Lower leg skin (tissue), 3 donors: ENCODE measurements around the gene FHOD3.

ENCODE experiments used
- POLR2A ChIP-seq, 2 donors: fragments of 450-650 bp; IDR thresholded peaks; one replicate each; pipeline ENCODE4 v1.6.1; 2016 to 2017; ENCODE audit warnings: antibody characterized with exemption in 2 of 2, mild to moderate bottlenecking in 1 of 2, moderate library complexity in 1 of 2
- TF ChIP-seq, protein P1 (sequence below), 3 donors: fragments of 450-650 bp; IDR thresholded peaks; one replicate each; pipeline ENCODE4 v1.5.1; 2016; ENCODE audit warnings: antibody characterized with exemption in 3 of 3, mild to moderate bottlenecking in 3 of 3, moderate library complexity in 2 of 3

DNA sequence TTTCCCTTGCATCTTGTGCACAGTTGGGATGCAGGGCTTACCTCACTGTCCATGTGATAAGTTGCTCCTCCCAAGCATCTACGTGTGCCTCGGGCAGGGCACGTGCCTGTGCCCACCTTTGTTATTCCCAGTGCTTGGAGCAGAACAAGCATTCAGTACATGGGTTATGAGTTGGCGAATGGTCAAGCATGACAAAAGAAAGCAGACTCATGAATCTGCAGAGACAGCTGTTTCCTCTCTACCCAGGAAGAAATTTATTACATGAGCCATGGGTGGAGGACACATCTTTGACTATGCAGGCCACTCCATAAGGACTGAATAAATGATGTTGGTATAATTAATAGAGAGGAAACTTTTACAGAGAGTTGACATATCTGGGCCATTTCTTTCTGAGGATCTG is 403.4 kb downstream of the FHOD3 start:
- TF ChIP-seq, protein P1, sequence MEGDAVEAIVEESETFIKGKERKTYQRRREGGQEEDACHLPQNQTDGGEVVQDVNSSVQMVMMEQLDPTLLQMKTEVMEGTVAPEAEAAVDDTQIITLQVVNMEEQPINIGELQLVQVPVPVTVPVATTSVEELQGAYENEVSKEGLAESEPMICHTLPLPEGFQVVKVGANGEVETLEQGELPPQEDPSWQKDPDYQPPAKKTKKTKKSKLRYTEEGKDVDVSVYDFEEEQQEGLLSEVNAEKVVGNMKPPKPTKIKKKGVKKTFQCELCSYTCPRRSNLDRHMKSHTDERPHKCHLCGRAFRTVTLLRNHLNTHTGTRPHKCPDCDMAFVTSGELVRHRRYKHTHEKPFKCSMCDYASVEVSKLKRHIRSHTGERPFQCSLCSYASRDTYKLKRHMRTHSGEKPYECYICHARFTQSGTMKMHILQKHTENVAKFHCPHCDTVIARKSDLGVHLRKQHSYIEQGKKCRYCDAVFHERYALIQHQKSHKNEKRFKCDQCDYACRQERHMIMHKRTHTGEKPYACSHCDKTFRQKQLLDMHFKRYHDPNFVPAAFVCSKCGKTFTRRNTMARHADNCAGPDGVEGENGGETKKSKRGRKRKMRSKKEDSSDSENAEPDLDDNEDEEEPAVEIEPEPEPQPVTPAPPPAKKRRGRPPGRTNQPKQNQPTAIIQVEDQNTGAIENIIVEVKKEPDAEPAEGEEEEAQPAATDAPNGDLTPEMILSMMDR (IDR thresholded peaks at IDR 0.05): no peak
- TF ChIP-seq POLR2A (IDR thresholded peaks at IDR 0.05): no peak
